ENCODE results near the gene PSMD14. TPM values are rescaled to one million over a fixed set of nuclear protein-coding genes. Genes with fewer than 3 reads are reported as not detected.

PSMD14 gene
- total RNA-seq, 1 experiment from 2014 or later: 93.7 TPM

- ATAC-seq (no peak), DNase-seq (ENCODE audit: low read depth, low spot score) (no peak)
- Histone ChIP-seq H3K27ac (ENCODE audit: low read length) (no peak overlapping the region), H3K9me3 (ENCODE audit: control insufficient read depth, insufficient read depth, low read depth, low read length) (no peaks in the 10 kb centered on the region), H3K27me3 (ENCODE audit: control insufficient read depth, insufficient read depth, low read length) (peaks cover 29% of the 10 kb centered on the region), H3K36me3 (ENCODE audit: control insufficient read depth, insufficient read depth, low read length) (no peaks in the 10 kb centered on the region), H3K4me1 (ENCODE audit: control insufficient read depth, insufficient read depth, low read length) (peaks cover 15% of the 10 kb centered on the region), H3K4me3 (ENCODE audit: low read depth in 2 of 2, low read length in 2 of 2) (no peak overlapping the region)
- ChIA-PET CTCF (no interaction called here), POLR2A (interaction anchor here (0.7 kb wide), 1 partner anchor 61 kb away, joined by 3 read pairs; no protein-coding TSS in a partner anchor)
- TF ChIP-seq, protein P1, sequence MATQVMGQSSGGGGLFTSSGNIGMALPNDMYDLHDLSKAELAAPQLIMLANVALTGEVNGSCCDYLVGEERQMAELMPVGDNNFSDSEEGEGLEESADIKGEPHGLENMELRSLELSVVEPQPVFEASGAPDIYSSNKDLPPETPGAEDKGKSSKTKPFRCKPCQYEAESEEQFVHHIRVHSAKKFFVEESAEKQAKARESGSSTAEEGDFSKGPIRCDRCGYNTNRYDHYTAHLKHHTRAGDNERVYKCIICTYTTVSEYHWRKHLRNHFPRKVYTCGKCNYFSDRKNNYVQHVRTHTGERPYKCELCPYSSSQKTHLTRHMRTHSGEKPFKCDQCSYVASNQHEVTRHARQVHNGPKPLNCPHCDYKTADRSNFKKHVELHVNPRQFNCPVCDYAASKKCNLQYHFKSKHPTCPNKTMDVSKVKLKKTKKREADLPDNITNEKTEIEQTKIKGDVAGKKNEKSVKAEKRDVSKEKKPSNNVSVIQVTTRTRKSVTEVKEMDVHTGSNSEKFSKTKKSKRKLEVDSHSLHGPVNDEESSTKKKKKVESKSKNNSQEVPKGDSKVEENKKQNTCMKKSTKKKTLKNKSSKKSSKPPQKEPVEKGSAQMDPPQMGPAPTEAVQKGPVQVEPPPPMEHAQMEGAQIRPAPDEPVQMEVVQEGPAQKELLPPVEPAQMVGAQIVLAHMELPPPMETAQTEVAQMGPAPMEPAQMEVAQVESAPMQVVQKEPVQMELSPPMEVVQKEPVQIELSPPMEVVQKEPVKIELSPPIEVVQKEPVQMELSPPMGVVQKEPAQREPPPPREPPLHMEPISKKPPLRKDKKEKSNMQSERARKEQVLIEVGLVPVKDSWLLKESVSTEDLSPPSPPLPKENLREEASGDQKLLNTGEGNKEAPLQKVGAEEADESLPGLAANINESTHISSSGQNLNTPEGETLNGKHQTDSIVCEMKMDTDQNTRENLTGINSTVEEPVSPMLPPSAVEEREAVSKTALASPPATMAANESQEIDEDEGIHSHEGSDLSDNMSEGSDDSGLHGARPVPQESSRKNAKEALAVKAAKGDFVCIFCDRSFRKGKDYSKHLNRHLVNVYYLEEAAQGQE (IDR thresholded peaks at IDR 0.05; ENCODE audit: insufficient read depth in 1 of 2, low read depth in 2 of 2, low read length in 1 of 2): no peak
- TF ChIP-seq TCF7L2 (IDR thresholded peaks at IDR 0.05; ENCODE audit: low read depth, low read length) (no peak), POLR2AphosphoS5 (IDR thresholded peaks at IDR 0.05; ENCODE audit: low read depth, low read length) (no peak), CTCF (IDR thresholded peaks at IDR 0.05) (no peak), SIN3A (IDR thresholded peaks at IDR 0.05; ENCODE audit: borderline replicate concordance, insufficient read depth, low read depth, low read length) (no peak)
- in situ Hi-C loops (cut with HindIII; ENCODE audit: low pct_unique_long_range_greater_than_20kb, low sequenced_read_pairs) (no loop called here), intact Hi-C loops (cut with micrococcal nuclease; ENCODE audit: unreplicated experiment) (loop anchor here (10.0 kb wide), 1 partner anchor 525 kb away; no protein-coding TSS in a partner anchor)
- no TSS peak for BruUV-seq (replicated peaks)
Observed at GRCh38 chr2:161419638-161420190, 111.5 kb downstream of the PSMD14 start.

DNA sequence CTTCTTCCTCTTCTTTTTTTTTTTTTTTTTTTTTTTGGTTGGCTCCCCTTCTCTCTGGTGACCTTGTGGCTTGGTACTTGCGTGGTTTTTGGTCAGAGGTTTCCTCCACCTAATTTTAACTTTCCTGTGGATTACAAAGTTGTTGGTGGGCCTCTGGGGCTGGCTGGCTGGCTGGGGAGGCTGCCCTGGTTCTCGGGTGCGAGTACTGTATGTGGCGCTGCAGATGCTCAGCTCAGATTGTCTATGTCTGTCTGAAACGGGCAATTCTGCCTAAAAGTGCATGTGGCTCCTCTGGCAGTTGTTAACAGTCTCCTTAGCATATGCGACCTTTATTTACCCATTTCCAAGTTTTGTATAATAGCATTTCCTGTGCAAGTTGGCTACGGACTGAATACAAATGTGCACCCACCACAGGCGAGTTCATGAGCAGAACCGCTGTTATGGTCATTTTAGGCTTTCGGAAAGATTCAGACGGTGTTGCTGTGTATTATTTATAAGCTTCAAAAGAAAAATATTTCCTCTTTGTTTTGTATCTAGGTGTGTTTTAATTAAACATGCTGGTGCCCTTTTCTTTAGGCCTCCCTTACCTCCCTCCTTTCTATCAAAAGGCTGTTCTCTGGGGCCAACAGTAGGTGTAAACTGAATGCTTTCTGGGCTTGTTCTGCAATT lies 112.3 kb downstream of the PSMD14 start:
- Histone ChIP-seq H3K27ac (ENCODE audit: low read length) (no peak overlapping the region), H3K27me3 (ENCODE audit: control insufficient read depth, insufficient read depth, low read length) (peaks cover 29% of the 10 kb centered on the region), H3K9me3 (ENCODE audit: control insufficient read depth, insufficient read depth, low read depth, low read length) (no peaks in the 10 kb centered on the region), H3K4me3 (ENCODE audit: low read depth in 2 of 2, low read length in 2 of 2) (no peak overlapping the region), H3K36me3 (ENCODE audit: control insufficient read depth, insufficient read depth, low read length) (no peaks in the 10 kb centered on the region), H3K4me1 (ENCODE audit: control insufficient read depth, insufficient read depth, low read length) (peaks cover 11% of the 10 kb centered on the region)
- POLR2A ChIA-PET: interaction anchor here (0.7 kb wide), 1 partner anchor 61 kb away, joined by 3 read pairs; no protein-coding TSS in a partner anchor
- TF ChIP-seq, protein P1 (IDR thresholded peaks at IDR 0.05; ENCODE audit: insufficient read depth in 1 of 2, low read depth in 2 of 2, low read length in 1 of 2): no peak
- TF ChIP-seq SIN3A (IDR thresholded peaks at IDR 0.05; ENCODE audit: borderline replicate concordance, insufficient read depth, low read depth, low read length): no peak
- no peak for TF ChIP-seq CTCF (IDR thresholded peaks at IDR 0.05)
- no peak for TF ChIP-seq POLR2AphosphoS5 (IDR thresholded peaks at IDR 0.05; ENCODE audit: low read depth, low read length)
- no peak for TF ChIP-seq TCF7L2 (IDR thresholded peaks at IDR 0.05; ENCODE audit: low read depth, low read length)
- CTCF ChIA-PET: no interaction called here
- ATAC-seq: no peak
- intact Hi-C loops (cut with micrococcal nuclease; ENCODE audit: unreplicated experiment) (no loop called here), in situ Hi-C loops (cut with HindIII; ENCODE audit: low pct_unique_long_range_greater_than_20kb, low sequenced_read_pairs) (no loop called here)
- BruUV-seq (replicated peaks): no TSS peak
- DNase-seq (ENCODE audit: low read depth, low spot score): no peak

Data from Panc1 (cell line).